CD4-positive, alpha-beta T cell treated with Interleukin-15 for 4 hours (primary cell): ENCODE data around the gene PEX10.

Experiments used
- DNase-seq: peaks from one replicate; pipeline ENCODE4 v3.0.0-alpha.2; 2020; ENCODE audit warnings: low spot score

PEX10 gene

GRCh38 chr1:2374252-2375155 lies 37.9 kb downstream of the PEX10 start:
- no peak for DNase-seq

DNA sequence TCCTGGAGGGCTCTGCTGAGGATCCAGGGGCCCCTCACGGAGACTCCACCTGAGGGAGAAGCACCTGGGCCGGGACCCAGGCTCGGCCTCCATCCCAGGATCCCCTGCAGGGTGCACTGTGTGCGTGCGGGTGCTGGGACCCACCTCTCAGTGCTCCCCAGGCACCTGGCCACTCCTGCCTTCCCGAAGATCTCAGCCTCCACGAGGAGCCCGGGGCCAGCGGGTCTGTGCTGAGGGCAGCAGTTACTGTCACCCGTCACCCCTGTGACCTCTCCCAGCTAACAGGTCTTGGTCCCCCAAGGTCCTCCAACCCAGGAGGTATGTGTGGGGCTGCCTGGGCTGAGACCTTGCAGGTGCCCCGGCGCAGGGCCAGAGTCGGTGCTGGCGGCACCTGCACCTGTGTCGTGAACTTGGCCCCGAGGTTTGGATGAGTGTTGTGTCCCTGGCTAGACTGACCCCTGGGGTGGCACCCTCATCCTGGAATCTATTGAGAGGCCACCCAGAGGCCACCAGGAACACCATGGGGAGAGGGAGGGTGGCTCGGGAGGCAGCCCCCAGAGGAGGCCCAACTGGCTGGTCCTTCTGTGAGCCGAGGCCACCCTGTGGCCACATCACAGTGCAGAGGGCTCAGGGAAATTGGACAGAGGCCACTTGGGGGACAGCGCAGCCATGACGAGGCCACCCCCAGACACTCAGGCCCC lies 38.7 kb downstream of the PEX10 start:
- DNase-seq: no peak

DNA sequence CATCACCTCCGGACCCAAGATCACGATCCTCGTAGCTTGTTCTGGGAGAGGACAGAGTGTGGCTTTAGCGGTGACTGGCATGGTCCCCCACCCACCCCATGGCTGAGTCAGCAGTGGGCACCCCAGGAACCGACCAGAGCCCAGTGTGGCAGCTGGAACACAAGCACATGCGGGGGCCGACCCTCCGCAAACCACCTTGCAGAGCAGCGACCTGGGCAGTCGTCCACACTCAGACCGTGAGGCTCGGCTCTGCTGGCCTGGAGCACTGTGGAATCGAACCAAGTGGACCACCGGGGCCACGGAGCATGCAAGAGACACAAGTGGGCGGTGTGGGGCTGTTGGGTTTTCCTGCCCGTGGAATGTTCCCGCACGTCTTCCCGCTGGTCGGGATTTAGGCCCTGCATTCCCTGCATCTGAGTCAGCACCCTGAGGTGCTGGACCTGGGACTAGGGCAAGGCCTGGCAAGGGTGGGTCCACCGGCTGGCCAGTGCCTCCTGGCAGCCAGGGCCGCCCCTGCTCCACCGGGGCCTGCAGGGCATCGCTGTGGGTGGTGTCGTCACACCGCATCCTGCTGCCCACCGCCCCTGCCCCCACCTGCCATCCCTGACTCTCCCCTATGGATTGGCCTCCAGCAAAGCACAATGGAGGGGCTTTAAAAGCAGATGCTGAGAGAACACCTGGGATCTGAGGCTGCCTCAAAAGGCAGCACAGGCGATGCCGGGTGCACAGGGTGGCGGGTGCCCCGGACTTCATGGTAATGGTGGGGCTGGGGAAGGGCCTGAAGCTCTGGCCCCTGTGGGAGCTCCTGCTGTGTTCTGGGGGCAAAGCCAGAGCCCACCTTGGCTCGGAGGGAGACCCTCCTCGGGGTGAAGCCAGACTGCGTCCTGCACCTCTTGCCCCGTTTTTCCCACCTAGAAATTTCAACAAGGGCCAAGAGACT lies 39.5 kb downstream of the PEX10 start:
- DNase-seq: no peak

- DNase-seq: no peak
Measured at GRCh38 chr1:2368053-2368744, 44.2 kb downstream of the PEX10 start.

DNA sequence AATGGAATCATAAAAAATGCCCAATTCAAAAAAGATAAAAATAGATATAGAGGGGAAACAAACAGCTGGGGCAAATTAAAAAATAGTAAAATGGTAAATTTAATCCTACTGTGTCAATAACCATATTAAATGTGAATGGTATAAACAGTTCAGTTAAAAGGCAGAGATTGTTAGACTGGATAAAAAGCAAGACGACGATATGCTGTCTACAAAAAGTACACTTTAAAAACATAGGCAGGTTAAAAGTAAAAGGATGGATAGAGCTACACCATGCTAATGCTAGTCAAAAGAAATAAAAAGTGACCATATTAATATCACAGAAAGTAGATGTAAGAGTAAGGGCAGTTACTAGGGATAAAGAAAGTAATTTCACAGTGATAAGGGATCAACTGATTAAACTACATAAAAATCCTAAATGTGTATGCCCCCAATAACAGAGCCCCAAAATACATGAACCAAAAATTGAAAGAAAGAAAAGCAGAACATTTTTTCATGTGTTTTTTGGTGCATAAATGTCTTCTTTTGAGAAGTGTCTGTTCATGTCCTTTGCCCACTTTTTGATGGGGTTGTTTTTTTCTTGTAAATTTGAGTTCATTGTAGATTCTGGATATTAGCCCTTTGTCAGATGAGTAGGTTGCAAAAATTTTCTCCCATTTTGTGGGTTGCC lies 48.4 kb downstream of the PEX10 start:
- no peak for DNase-seq

DNA sequence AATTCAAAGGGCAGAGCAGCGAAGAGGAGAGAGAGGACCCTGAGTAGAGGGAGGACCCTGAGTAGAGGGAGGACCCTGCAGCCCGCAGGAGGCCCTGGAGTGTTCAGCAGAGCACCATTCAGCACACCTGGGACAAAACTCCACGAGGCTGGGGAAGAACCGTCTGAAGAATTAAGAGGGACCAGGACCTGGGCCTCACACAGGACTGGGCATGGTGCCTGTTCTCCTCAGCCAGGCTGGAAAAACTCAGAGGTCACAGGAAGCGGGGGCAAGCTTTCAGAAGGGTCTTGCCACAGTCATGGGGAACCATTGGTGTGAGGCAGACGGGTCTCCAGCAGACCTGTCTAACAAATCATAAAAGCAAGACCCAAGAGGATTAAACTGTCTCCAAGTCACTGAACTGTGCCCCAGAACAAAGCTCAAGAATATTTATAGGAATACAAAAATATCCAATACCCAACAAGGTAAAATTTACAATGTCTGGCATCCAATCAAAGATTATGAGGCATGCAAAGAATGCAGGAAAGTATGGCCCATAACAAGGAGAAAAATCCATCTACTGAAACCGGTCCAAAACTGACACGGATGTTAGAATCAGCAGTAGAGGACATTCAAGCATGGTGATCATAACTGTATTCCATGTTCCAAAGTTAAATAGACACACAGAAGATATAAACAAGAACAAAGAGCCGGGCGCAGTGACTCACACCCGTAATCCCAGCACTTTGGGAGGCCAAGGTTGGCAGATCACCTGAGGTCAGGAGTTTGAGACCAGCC lies 51.6 kb downstream of the PEX10 start:
- no peak for DNase-seq

GRCh38 chr1:2358651-2359640 lies 53.4 kb downstream of the PEX10 start:
- no peak for DNase-seq

- DNase-seq: no peak
Measured at GRCh38 chr1:2358072-2358471, 54.3 kb downstream of the PEX10 start.

DNA sequence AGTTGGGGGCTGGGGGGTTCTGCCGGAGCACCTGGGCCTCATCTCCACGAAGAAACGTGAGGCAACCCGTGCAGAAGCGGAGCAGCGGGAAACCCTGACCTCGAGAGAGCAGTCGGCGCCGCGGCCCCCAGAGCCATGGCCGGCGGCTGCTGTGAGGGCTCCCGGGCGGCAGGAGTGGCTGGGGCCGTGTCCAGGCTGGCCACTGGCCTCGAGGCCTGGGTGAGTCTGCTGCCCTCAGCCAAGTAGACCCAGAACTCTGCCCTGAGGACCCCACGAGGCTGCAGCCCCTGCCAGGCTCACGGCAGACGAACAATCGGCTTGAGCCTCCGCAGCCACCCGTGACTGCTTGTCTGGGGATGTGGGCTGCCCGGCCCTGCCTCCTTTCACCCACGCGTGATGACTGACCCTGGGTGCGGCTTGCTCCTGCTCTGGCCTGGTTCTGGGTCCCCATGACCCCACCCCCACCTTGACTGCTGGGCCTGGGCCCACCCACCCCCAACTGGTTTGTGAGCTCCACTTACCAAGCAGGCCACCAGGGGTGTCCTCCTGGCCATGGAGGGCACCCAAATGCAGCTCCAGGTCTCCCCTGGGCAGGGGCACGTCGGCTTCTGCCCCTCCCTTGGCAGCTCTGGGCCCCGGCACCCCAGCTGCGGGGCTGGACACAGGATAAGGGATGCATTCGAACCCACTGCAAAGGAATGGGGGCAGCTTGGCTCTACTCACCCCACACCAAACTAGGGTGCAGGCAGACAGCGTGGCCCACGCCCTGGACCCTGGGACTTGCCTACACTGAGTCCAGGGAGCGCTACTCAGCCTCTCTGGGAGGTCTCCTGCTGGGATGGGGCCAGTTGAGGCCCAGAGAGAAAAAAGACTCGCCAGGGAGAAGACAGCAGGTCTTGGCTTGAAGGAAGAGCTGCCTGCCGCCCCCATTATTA lies 55.2 kb downstream of the PEX10 start:
- no peak for DNase-seq

DNA sequence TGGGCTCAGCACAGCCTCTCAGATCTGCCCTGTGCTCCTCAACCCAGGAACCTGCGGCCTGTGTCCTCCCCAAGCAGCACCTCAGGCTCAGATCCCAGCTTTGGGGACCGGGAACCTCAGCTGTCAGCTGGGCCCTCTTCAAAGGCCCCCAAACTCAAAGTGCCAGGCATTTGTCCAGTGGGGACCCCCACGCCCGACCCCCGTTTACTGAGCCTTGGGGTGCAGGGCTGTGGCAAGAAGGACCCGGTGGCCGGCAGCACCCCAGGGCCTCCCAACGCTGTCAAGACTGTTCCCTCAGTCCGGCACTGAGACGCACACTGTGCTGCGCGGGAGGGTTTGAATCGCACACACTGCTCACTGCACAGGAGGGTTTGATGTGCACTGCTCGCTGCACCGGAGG lies 56.0 kb downstream of the PEX10 start:
- DNase-seq: no peak

DNA sequence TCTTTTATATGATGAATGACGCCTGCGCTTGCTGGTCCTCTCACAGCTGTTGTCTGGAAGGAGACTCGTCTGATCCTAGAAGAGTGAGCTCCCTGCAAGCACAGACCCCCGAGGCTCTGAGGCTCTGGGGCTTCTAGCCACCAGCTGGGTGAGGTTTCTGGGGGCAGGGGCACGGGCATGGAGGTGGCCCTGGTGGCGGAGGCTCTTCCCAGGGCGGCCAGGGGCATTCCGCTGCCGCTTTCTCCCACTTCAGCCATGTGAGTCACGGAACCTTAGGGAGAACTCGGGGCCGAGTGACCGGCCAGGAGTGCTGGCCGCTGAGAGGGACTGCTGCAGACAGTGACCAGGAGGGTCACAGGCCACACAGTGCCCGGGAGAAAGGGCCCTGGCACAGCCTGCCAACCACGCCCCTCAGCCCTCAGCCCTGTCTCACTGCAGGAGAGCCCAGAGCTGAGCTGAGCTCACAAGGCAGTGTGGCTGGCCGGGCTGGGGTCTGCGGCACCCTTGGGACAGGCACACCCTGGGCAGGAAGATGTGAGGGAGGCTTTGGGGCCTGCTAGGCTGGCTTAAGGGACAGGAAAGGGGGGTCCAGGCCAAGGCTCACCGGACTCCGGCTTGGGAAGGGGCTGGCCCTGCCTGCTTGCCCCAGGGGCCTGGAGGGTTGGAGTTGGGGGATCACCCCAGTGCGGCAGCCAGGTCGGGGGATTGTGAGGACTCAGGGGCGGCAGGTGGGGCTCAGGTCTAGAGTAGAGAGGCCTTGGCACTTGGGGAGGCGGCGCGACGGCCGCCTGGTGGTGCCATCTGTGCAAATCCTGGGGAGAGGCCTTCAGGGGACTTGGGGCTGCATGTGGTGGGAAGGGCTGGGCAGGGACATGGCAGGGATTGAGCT lies 56.7 kb downstream of the PEX10 start:
- no peak for DNase-seq

DNA sequence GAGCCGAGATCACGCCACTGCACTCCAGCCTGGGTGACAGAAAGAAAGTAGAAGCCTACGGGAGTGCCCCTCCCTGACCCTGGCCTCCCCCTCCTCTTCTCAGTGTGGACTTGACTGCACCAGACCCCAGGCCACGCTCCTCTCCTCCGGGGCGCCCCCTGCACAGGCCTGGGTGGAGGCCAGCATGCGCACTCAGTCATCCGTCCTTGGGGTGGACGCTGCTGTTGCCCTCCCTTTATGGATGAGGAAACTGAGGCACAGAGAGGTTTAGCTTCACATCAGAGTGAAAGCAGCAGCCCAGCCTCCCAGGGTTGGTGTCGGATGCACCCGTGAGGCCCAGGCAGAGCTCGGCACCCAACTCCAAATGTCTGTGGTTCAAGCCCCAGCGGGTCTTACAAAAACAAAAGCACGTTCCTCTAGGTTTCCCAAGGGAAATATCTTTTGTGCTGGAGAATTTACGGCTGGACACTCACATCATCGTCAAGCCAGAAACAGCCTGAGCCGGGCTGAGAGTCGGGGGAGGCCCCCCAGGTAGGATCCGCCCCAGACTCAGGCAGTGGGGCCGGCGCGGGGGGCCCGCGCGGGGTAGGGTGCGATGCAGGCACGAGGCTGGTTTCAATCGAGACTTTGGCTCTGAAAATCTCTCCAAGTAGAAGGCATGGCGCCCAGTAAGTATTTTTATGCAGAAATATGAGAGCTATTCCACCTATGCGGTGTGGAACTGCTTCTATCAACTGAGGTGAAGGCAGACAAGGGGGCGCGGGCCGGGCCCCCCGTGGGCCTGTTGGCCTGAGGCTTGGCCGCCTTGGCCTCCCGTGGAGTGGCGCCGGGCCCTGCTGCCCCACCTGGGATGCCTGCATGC lies 57.6 kb downstream of the PEX10 start:
- DNase-seq: no peak
